ENCODE results near the gene CDRT15L2.
"Not testable (repeated sequence)": the region's sequence is repeated elsewhere in the genome, so short reads cannot be mapped to it uniquely, and the experiment has no call there.

GRCh38 chr17:20540414-20540813 is 39.1 kb upstream of the CDRT15L2 start:
- not testable (repeated sequence) for TF ChIP-seq REST (IDR thresholded peaks at IDR 0.05; ENCODE audit: insufficient replicate concordance, low read depth); CTCF (IDR thresholded peaks at IDR 0.05; ENCODE audit: insufficient read depth, low read length); POLR2AphosphoS5 (IDR thresholded peaks at IDR 0.05; ENCODE audit: low read depth); GABPA (IDR thresholded peaks at IDR 0.05; ENCODE audit: low read depth); SPI1 (IDR thresholded peaks at IDR 0.05; ENCODE audit: borderline replicate concordance, low read depth)
